ENCODE results near the gene STK10.

DNA sequence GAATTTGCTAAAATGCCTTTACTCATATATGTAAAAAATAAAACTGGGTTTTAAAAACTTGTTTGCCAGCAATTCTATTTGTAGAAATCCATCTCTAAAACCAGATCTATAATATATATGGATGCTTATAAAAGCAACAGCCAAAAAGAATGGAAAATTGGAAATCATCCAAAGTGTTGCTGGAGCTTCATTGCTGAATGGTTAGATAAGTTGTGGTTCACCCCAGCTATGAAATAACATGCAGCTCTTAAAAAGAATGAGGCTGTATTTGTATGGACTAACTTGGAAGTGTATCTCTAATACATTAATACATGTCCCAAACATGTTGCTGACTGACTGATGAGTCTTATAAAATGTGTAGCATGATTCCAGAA, 76.2 kb downstream of the STK10 start:
- TF ChIP-seq, protein P1, sequence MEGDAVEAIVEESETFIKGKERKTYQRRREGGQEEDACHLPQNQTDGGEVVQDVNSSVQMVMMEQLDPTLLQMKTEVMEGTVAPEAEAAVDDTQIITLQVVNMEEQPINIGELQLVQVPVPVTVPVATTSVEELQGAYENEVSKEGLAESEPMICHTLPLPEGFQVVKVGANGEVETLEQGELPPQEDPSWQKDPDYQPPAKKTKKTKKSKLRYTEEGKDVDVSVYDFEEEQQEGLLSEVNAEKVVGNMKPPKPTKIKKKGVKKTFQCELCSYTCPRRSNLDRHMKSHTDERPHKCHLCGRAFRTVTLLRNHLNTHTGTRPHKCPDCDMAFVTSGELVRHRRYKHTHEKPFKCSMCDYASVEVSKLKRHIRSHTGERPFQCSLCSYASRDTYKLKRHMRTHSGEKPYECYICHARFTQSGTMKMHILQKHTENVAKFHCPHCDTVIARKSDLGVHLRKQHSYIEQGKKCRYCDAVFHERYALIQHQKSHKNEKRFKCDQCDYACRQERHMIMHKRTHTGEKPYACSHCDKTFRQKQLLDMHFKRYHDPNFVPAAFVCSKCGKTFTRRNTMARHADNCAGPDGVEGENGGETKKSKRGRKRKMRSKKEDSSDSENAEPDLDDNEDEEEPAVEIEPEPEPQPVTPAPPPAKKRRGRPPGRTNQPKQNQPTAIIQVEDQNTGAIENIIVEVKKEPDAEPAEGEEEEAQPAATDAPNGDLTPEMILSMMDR (IDR thresholded peaks at IDR 0.05; ENCODE audit: low read depth, low read length), result no peak
- TF ChIP-seq EZH2phosphoT487 (IDR thresholded peaks at IDR 0.05; ENCODE audit: low read depth), result no peak

All from OCI-LY3 (cell line).